ENCODE data around the gene DACH2.
A peak's percentile ranks its signal among the peaks of the same experiment; 100 is the strongest.
"Not testable (repeated sequence)": the region's sequence is repeated elsewhere in the genome, so short reads cannot be mapped to it uniquely, and the experiment has no call there.

Gene DACH2

GRCh38 chrX:86148024-86148511 lies at the start of gene DACH2:
DACH2 (plus strand) TSS chrX:86148451.
- peak; percentile 67 for DNase-seq

GRCh38 chrX:86102341-86102740 lies 45.9 kb upstream of the DACH2 start:
- no peak for DNase-seq

- DNase-seq = no peak
Observed at GRCh38 chrX:86103061-86103460, 45.2 kb upstream of the DACH2 start.

- DNase-seq = no peak
Observed at GRCh38 chrX:86104526-86104925, 43.7 kb upstream of the DACH2 start.

- DNase-seq = no peak
Observed at GRCh38 chrX:86121916-86122315, 26.3 kb upstream of the DACH2 start.

GRCh38 chrX:86133761-86134160 lies 14.5 kb upstream of the DACH2 start:
- DNase-seq = peak; percentile 13

GRCh38 chrX:86137071-86137470 lies 11.2 kb upstream of the DACH2 start:
- peak; percentile 71 for DNase-seq

- DNase-seq = no peak
Observed at GRCh38 chrX:86141786-86142185, 6.5 kb upstream of the DACH2 start.

GRCh38 chrX:86146102-86146501 lies 2.1 kb upstream of the DACH2 start:
- DNase-seq = no peak

GRCh38 chrX:86148594-86148993 lies 343 bp downstream of the DACH2 start:
- no peak for DNase-seq

- DNase-seq = no peak
Observed at GRCh38 chrX:86149119-86149518, 868 bp downstream of the DACH2 start.

GRCh38 chrX:86154553-86154952 lies 6.3 kb downstream of the DACH2 start:
- DNase-seq = peak; percentile 15

GRCh38 chrX:86171366-86171765 lies 23.1 kb downstream of the DACH2 start:
- DNase-seq = peak; percentile 39

GRCh38 chrX:86178906-86179305 lies 30.7 kb downstream of the DACH2 start:
- no peak for DNase-seq

GRCh38 chrX:86181325-86181724 lies 33.1 kb downstream of the DACH2 start:
- not testable (repeated sequence) for DNase-seq

- DNase-seq = no peak
Observed at GRCh38 chrX:86192827-86193226, 44.6 kb downstream of the DACH2 start.

- no peak for DNase-seq
Observed at GRCh38 chrX:86194758-86195157, 46.5 kb downstream of the DACH2 start.

- DNase-seq = no peak
Observed at GRCh38 chrX:86195343-86195742, 47.1 kb downstream of the DACH2 start.

- no peak for DNase-seq
Observed at GRCh38 chrX:86197815-86198214, 49.6 kb downstream of the DACH2 start.

- DNase-seq = no peak
Observed at GRCh38 chrX:86210772-86211171, 62.5 kb downstream of the DACH2 start.

- DNase-seq = no peak
Observed at GRCh38 chrX:86215260-86215659, 67.0 kb downstream of the DACH2 start.

- DNase-seq = no peak
Observed at GRCh38 chrX:86237482-86237881, 89.2 kb downstream of the DACH2 start.

GRCh38 chrX:86241547-86241946 lies 93.3 kb downstream of the DACH2 start:
- no peak for DNase-seq

- no peak for DNase-seq
Observed at GRCh38 chrX:86263526-86263925, 115.3 kb downstream of the DACH2 start.

- DNase-seq = no peak
Observed at GRCh38 chrX:86295293-86295692, 147.0 kb downstream of the DACH2 start.

- no peak for DNase-seq
Observed at GRCh38 chrX:86322913-86323312, 174.7 kb downstream of the DACH2 start.

Measured in HCEC 1CT (cell line).